Ecto neural progenitor cell (in vitro differentiated cells): ENCODE results near the gene PAIP2.
A peak's percentile ranks its signal among the peaks of the same experiment; 100 is the strongest.
"Not testable (repeated sequence)": the region's sequence is repeated elsewhere in the genome, so short reads cannot be mapped to it uniquely, and the experiment has no call there.

Source experiments
- DNase-seq: peaks from one replicate; pipeline ENCODE4 v3.0.0-alpha.2; 2018; ENCODE audit warnings: low spot score

PAIP2 gene

GRCh38 chr5:139392678-139393496, 51.2 kb downstream of the PAIP2 start:
- peak; percentile 86 for DNase-seq

GRCh38 chr5:139393497-139394122, 52.0 kb downstream of the PAIP2 start:
- DNase-seq = no peak

- DNase-seq = peak; percentile 84
Observed at GRCh38 chr5:139394123-139394653, 52.5 kb downstream of the PAIP2 start.

GRCh38 chr5:139394654-139395566, 53.3 kb downstream of the PAIP2 start, which contains the start of gene PROB1:
Gene PROB1 (minus strand): TSS chr5:139395104. CDS start chr5:139395081, 23 bp downstream.
- no peak for DNase-seq

- DNase-seq = no peak
Observed at GRCh38 chr5:139395844-139396640, 54.4 kb downstream of the PAIP2 start.

GRCh38 chr5:139396691-139397090, 55.0 kb downstream of the PAIP2 start:
- no peak for DNase-seq

- DNase-seq = no peak
Observed at GRCh38 chr5:139397921-139398320, 56.3 kb downstream of the PAIP2 start.

GRCh38 chr5:139399501-139400121, 58.0 kb downstream of the PAIP2 start:
- DNase-seq = no peak

GRCh38 chr5:139401546-139401945, 59.9 kb downstream of the PAIP2 start:
- DNase-seq = no peak

- DNase-seq = no peak
Observed at GRCh38 chr5:139402561-139403158, 61.0 kb downstream of the PAIP2 start.

GRCh38 chr5:139403418-139403786, 61.7 kb downstream of the PAIP2 start:
- no peak for DNase-seq

- peak; percentile 98 for DNase-seq
Observed at GRCh38 chr5:139403787-139404483, 62.3 kb downstream of the PAIP2 start, which contains the start of gene SPATA24. Gene SPATA24 (minus strand): TSS chr5:139404089. CDS start chr5:139404060, 29 bp downstream.

- no peak for DNase-seq
Observed at GRCh38 chr5:139404484-139404840, 62.8 kb downstream of the PAIP2 start.

GRCh38 chr5:139406963-139407362, 65.3 kb downstream of the PAIP2 start:
- DNase-seq = no peak

- DNase-seq = no peak
Observed at GRCh38 chr5:139407517-139407916, 65.9 kb downstream of the PAIP2 start.

- no peak for DNase-seq
Observed at GRCh38 chr5:139408191-139408590, 66.5 kb downstream of the PAIP2 start.

GRCh38 chr5:139409116-139409515, 67.5 kb downstream of the PAIP2 start:
- DNase-seq = not testable (repeated sequence)

- DNase-seq = no peak
Observed at GRCh38 chr5:139410121-139410992, 68.7 kb downstream of the PAIP2 start.
